Panc1 (cell line): ENCODE measurements around the gene PKNOX2. TPM values are rescaled to one million over a fixed set of nuclear protein-coding genes. Genes with fewer than 3 reads are reported as not detected.

ENCODE experiments used
- ATAC-seq: fragments of 200-7000 bp; cut with Tn5 transposase; 2 replicates; pipeline ENCODE4 v1.9.1; 2020; ENCODE audit warnings: mild to moderate bottlenecking, moderate library complexity
- BruUV-seq: library from RNA; stranded (reverse); fragments of 400-500 nt; replicated peaks from 2 replicates; lab custom pipeline; 2021; lab: Mats Ljungman, UMichigan
- CTCF ChIA-PET: fragments of 300-600 bp; sonication (Branson Sonifier 250); formaldehyde crosslinking; loops from one replicate; lab custom pipeline; 2022; ENCODE audit warnings: antibody characterized with exemption; lab: Charles Lee
- POLR2A ChIA-PET: fragments of 300-600 bp; sonication (Branson Sonifier 250); formaldehyde crosslinking; loops from one replicate; lab custom pipeline; 2022; ENCODE audit warnings: antibody characterized with exemption; lab: Charles Lee
- DNase-seq: peaks from one replicate; pipeline ENCODE4 v3.0.0-alpha.2; 2010; ENCODE audit warnings: low read depth, low spot score
- H3K27ac ChIP-seq: 2 replicates; pipeline ENCODE4 v1.5.1; 2011; ENCODE audit warnings: mild to moderate bottlenecking, low read length, inconsistent platforms
- H3K27me3 ChIP-seq: fragments of 200-500 bp; sonication (Bioruptor generic); 2 replicates; pipeline ENCODE4 v1.6.0; 2014; ENCODE audit warnings: low read length, inconsistent platforms; ENCODE audit not compliant: control insufficient read depth, insufficient read depth
- H3K36me3 ChIP-seq: fragments of 200-500 bp; sonication (Bioruptor generic); 2 replicates; pipeline ENCODE4 v1.5.1; 2014; ENCODE audit warnings: inconsistent platforms, mild to moderate bottlenecking, low read length, moderate library complexity; ENCODE audit not compliant: control insufficient read depth, insufficient read depth
- H3K4me1 ChIP-seq: 2 replicates; pipeline ENCODE4 v1.5.1; 2011; ENCODE audit warnings: inconsistent platforms, mild to moderate bottlenecking, low read length, moderate library complexity; ENCODE audit not compliant: control insufficient read depth, insufficient read depth
- H3K4me3 ChIP-seq, 2 experiments: 2 replicates each; pipeline ENCODE4 v1.5.1; 2011 to 2012; ENCODE audit warnings: low read depth in 2 of 2, low read length in 2 of 2, mild to moderate bottlenecking in 2 of 2, inconsistent platforms in 1 of 2, moderate library complexity in 1 of 2
- H3K9me3 ChIP-seq: fragments of 200-500 bp; sonication (Bioruptor generic); 2 replicates; pipeline ENCODE4 v1.5.1; 2014; ENCODE audit warnings: low read depth, mild to moderate bottlenecking, inconsistent platforms, low read length, moderate library complexity; ENCODE audit not compliant: control insufficient read depth, insufficient read depth
- POLR2AphosphoS5 ChIP-seq: IDR thresholded peaks from 2 replicates; pipeline ENCODE4 v1.6.1; 2012; ENCODE audit warnings: mild to moderate bottlenecking, low read depth, low read length, moderate library complexity
- REST ChIP-seq, 2 experiments: IDR thresholded peaks; 2 replicates each; pipeline ENCODE4 v1.6.1; 2011 to 2012; ENCODE audit warnings: low read depth in 2 of 2, control low read depth in 1 of 2, low read length in 1 of 2, mild to moderate bottlenecking in 1 of 2, moderate library complexity in 1 of 2; ENCODE audit not compliant: insufficient read depth in 1 of 2
- SIN3A ChIP-seq: IDR thresholded peaks from 2 replicates; pipeline ENCODE4 v1.6.1; 2012; ENCODE audit warnings: low read depth, mild to moderate bottlenecking, low read length, moderate library complexity, borderline replicate concordance; ENCODE audit not compliant: insufficient read depth
- TCF7L2 ChIP-seq: IDR thresholded peaks from 2 replicates; pipeline ENCODE4 v1.6.1; 2011; ENCODE audit warnings: mild to moderate bottlenecking, low read depth, low read length, inconsistent platforms
- in situ Hi-C: cut with HindIII; loops from 2 replicates; pipeline ENCODE4 v1.10.0; 2016; ENCODE audit warnings: low sequenced_read_pairs, low pct_unique_long_range_greater_than_20kb
- intact Hi-C: fragments of 100-400 bp; cut with micrococcal nuclease; formaldehyde crosslinking; loops from one replicate; pipeline ENCODE4 v1.10.0; 2022; ENCODE audit not compliant: unreplicated experiment
- total RNA-seq: library from RNA; stranded (reverse); gene quantifications from one replicate; pipeline ENCODE4 v1.2.1, GENCODE V29; 2021; ENCODE audit not compliant: unreplicated experiment
- TF ChIP-seq, protein P1 (sequence below): fragments of 450-650 bp; IDR thresholded peaks from 2 replicates; pipeline ENCODE4 v1.5.1; 2017; ENCODE audit warnings: mild to moderate bottlenecking

The PKNOX2 gene
- total RNA-seq, 1 experiment from 2014 or later, result not detected

DNA sequence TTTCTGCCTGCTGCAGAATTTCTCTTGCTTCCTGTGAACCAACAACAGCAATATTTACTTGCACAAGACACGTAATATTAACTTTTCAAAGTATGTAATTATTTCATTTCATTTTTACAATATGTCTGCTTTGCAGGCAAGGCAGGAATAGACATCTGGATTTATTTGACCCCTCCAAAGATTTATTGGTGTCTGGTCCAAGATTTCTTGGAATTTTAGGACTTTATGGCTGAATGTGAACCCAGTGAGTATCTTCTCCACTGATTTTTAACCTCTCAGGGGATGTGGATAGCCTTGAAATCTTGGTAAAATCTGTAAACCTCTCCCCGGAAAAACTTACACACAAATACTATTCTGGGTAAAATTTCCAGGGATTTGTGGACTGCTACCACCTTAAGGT, 61.5 kb downstream of the PKNOX2 start:
- DNase-seq (no peak), ATAC-seq (no peak)
- ChIA-PET CTCF (no interaction called here), POLR2A (no interaction called here)
- no TSS peak for BruUV-seq
- Histone ChIP-seq H3K27ac (no peak overlapping the region), H3K4me3 (no peak overlapping the region), H3K36me3 (no peaks in the 10 kb centered on the region), H3K4me1 (no peaks in the 10 kb centered on the region), H3K27me3 (peaks cover 16% of the 10 kb centered on the region), H3K9me3 (no peaks in the 10 kb centered on the region)
- intact Hi-C loops, result no loop called here
- in situ Hi-C loops, result no loop called here
- TF ChIP-seq TCF7L2 (no peak), SIN3A (no peak), REST (IDR thresholded peaks at IDR 0.05; ENCODE audit: insufficient read depth in 1 of 2, low read depth in 2 of 2, low read length in 1 of 2) (no peak), POLR2AphosphoS5 (no peak)
- TF ChIP-seq, protein P1, sequence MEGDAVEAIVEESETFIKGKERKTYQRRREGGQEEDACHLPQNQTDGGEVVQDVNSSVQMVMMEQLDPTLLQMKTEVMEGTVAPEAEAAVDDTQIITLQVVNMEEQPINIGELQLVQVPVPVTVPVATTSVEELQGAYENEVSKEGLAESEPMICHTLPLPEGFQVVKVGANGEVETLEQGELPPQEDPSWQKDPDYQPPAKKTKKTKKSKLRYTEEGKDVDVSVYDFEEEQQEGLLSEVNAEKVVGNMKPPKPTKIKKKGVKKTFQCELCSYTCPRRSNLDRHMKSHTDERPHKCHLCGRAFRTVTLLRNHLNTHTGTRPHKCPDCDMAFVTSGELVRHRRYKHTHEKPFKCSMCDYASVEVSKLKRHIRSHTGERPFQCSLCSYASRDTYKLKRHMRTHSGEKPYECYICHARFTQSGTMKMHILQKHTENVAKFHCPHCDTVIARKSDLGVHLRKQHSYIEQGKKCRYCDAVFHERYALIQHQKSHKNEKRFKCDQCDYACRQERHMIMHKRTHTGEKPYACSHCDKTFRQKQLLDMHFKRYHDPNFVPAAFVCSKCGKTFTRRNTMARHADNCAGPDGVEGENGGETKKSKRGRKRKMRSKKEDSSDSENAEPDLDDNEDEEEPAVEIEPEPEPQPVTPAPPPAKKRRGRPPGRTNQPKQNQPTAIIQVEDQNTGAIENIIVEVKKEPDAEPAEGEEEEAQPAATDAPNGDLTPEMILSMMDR, result 0 out of 2 replicates have a peak, but pooled peaks have one; percentile 8

- no peak for ATAC-seq
- no peak overlapping the region for H3K4me3 ChIP-seq
- in situ Hi-C loops (no loop called here), intact Hi-C loops (no loop called here)
- no peaks in the 10 kb centered on the region for H3K9me3 ChIP-seq
- H3K36me3 ChIP-seq, result no peaks in the 10 kb centered on the region
- no peak overlapping the region for H3K27ac ChIP-seq
- no peaks in the 10 kb centered on the region for H3K4me1 ChIP-seq
- ChIA-PET POLR2A (no interaction called here), CTCF (no interaction called here)
- DNase-seq, result no peak
- no peak for TF ChIP-seq POLR2AphosphoS5
- no TSS peak for BruUV-seq
- H3K27me3 ChIP-seq, result peaks cover 16% of the 10 kb centered on the region
These were observed 62.2 kb downstream of the PKNOX2 start for GRCh38 chr11:125226706-125227105.

DNA sequence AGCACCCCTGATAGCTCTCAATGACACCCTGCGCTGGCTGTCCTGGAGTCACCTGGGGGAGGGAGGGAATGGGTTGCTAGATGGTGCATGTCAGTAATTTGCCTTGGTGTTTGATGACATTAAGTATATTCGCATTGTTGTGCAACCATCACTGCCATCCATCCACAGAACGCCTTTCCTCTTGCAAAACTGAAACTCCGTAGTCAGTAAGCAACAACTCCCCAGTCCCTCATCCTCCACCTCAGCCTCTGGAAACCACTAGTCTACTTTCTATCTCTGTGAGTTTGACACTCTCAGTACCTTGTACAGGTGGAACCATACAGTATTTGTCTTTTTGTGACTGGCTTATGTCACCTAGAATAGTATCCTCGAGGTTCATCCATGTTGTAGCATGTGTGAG, 62.6 kb downstream of the PKNOX2 start:
- no peak for DNase-seq
- Histone ChIP-seq H3K4me1 (no peaks in the 10 kb centered on the region), H3K27ac (no peak overlapping the region), H3K36me3 (no peaks in the 10 kb centered on the region), H3K9me3 (no peaks in the 10 kb centered on the region), H3K27me3 (peaks cover 20% of the 10 kb centered on the region), H3K4me3 (no peak overlapping the region)
- ATAC-seq, result no peak
- CTCF ChIA-PET, result no interaction called here
- intact Hi-C loops, result no loop called here
- TF ChIP-seq TCF7L2 (no peak), REST (IDR thresholded peaks at IDR 0.05; ENCODE audit: insufficient read depth in 1 of 2, low read depth in 2 of 2, low read length in 1 of 2) (no peak), SIN3A (no peak), POLR2AphosphoS5 (no peak)
- TF ChIP-seq, protein P1, result no peak
- in situ Hi-C loops, result no loop called here
- POLR2A ChIA-PET, result no interaction called here
- BruUV-seq, result no TSS peak
